Astrocyte (in vitro differentiated cells and primary cell): Measurements from ENCODE around the gene DNAH11.

ENCODE experiments used
- CTCF ChIP-seq: IDR thresholded peaks from 2 replicates; pipeline ENCODE4 v1.5.1; 2011; ENCODE audit warnings: low read depth, mild to moderate bottlenecking, inconsistent platforms, low read length, moderate library complexity; ENCODE audit not compliant: insufficient read depth
- EZH2 ChIP-seq: IDR thresholded peaks from 2 replicates; pipeline ENCODE4 v1.6.1; 2012; ENCODE audit warnings: mild to moderate bottlenecking, low read length, inconsistent platforms; ENCODE audit not compliant: insufficient read depth

GRCh38 chr7:21550821-21551531 is 8.1 kb downstream of the DNAH11 start:
- TF ChIP-seq CTCF (no peak), EZH2 (no peak)
